ENCODE data around the gene SLC26A6. TPM values are rescaled to one million over a fixed set of nuclear protein-coding genes. Genes with fewer than 3 reads are reported as not detected.

Gene SLC26A6
- total RNA-seq, 2 experiments from 2014 or later, result 13.5 to 14.4 TPM

GRCh38 chr3:48648188-48648850, 13.1 kb upstream of the SLC26A6 start:
- Histone ChIP-seq H3K4me3 (ENCODE audit: low read length) (no peak overlapping the region), H3K27me3 (ENCODE audit: control insufficient read depth in 1 of 2, insufficient read depth in 2 of 2, low read length in 2 of 2) (no peaks in the 10 kb centered on the region), H3K36me3 (ENCODE audit: insufficient read depth, low read length) (no peaks in the 10 kb centered on the region), H3K9me3 (ENCODE audit: control insufficient read depth in 1 of 2, insufficient read depth in 1 of 2, low read length in 2 of 2) (no peaks in the 10 kb centered on the region), H3K27ac (ENCODE audit: low read depth in 1 of 2, low read length in 2 of 2) (no peak overlapping the region), H3K4me1 (ENCODE audit: insufficient read depth, low read length) (no peaks in the 10 kb centered on the region)
- ChIA-PET CTCF (no interaction called here), POLR2A (no interaction called here)
- Mint-ChIP-seq H3K4me1 (ENCODE audit: low read depth) (no peaks in the 10 kb centered on the region), H3K27me3 (no peaks in the 10 kb centered on the region), H3K36me3 (ENCODE audit: low read depth) (no peaks in the 10 kb centered on the region), H3K4me3 (no peak overlapping the region), H3K27ac (no peak overlapping the region), H3K9me3 (no peaks in the 10 kb centered on the region)
- intact Hi-C loops (cut with DNase I, micrococcal nuclease), result no loop called here
- DNase-seq, result no peak
- TF ChIP-seq, protein P1, sequence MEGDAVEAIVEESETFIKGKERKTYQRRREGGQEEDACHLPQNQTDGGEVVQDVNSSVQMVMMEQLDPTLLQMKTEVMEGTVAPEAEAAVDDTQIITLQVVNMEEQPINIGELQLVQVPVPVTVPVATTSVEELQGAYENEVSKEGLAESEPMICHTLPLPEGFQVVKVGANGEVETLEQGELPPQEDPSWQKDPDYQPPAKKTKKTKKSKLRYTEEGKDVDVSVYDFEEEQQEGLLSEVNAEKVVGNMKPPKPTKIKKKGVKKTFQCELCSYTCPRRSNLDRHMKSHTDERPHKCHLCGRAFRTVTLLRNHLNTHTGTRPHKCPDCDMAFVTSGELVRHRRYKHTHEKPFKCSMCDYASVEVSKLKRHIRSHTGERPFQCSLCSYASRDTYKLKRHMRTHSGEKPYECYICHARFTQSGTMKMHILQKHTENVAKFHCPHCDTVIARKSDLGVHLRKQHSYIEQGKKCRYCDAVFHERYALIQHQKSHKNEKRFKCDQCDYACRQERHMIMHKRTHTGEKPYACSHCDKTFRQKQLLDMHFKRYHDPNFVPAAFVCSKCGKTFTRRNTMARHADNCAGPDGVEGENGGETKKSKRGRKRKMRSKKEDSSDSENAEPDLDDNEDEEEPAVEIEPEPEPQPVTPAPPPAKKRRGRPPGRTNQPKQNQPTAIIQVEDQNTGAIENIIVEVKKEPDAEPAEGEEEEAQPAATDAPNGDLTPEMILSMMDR (IDR thresholded peaks at IDR 0.05), result no peak
- no peak for ATAC-seq (ENCODE audit: poor library complexity)

GRCh38 chr3:48647714-48648113, 12.5 kb upstream of the SLC26A6 start:
- H3K4me3 Mint-ChIP-seq, result no peak overlapping the region
- H3K27ac Mint-ChIP-seq, result no peak overlapping the region
- Histone ChIP-seq H3K36me3 (ENCODE audit: insufficient read depth, low read length) (no peaks in the 10 kb centered on the region), H3K27me3 (ENCODE audit: control insufficient read depth in 1 of 2, insufficient read depth in 2 of 2, low read length in 2 of 2) (no peaks in the 10 kb centered on the region), H3K27ac (ENCODE audit: low read depth in 1 of 2, low read length in 2 of 2) (no peak overlapping the region), H3K4me1 (ENCODE audit: insufficient read depth, low read length) (no peaks in the 10 kb centered on the region), H3K9me3 (ENCODE audit: control insufficient read depth in 1 of 2, insufficient read depth in 1 of 2, low read length in 2 of 2) (no peaks in the 10 kb centered on the region), H3K4me3 (ENCODE audit: low read length) (no peak overlapping the region)
- intact Hi-C loops (cut with DNase I, micrococcal nuclease), result no loop called here
- H3K4me1 Mint-ChIP-seq (ENCODE audit: low read depth), result no peaks in the 10 kb centered on the region
- TF ChIP-seq, protein P1 (IDR thresholded peaks at IDR 0.05), result no peak
- ATAC-seq (ENCODE audit: poor library complexity), result no peak
- POLR2A ChIA-PET, result no interaction called here
- no peak for DNase-seq
- CTCF ChIA-PET, result no interaction called here
- H3K27me3 Mint-ChIP-seq, result no peaks in the 10 kb centered on the region
- H3K9me3 Mint-ChIP-seq, result no peaks in the 10 kb centered on the region
- no peaks in the 10 kb centered on the region for H3K36me3 Mint-ChIP-seq (ENCODE audit: low read depth)

- CTCF ChIA-PET, result no interaction called here
- no peak overlapping the region for H3K4me3 Mint-ChIP-seq
- no peak overlapping the region for H3K27ac ChIP-seq (ENCODE audit: low read depth in 1 of 2, low read length in 2 of 2)
- no peak for DNase-seq
- ATAC-seq (ENCODE audit: poor library complexity), result no peak
- no peaks in the 10 kb centered on the region for H3K9me3 ChIP-seq (ENCODE audit: control insufficient read depth in 1 of 2, insufficient read depth in 1 of 2, low read length in 2 of 2)
- H3K4me3 ChIP-seq (ENCODE audit: low read length), result no peak overlapping the region
- intact Hi-C loops (cut with DNase I, micrococcal nuclease), result no loop called here
- no peaks in the 10 kb centered on the region for H3K36me3 Mint-ChIP-seq (ENCODE audit: low read depth)
- no peaks in the 10 kb centered on the region for H3K4me1 Mint-ChIP-seq (ENCODE audit: low read depth)
- no peak overlapping the region for H3K27ac Mint-ChIP-seq
- H3K9me3 Mint-ChIP-seq, result no peaks in the 10 kb centered on the region
- no peaks in the 10 kb centered on the region for H3K36me3 ChIP-seq (ENCODE audit: insufficient read depth, low read length)
- no peaks in the 10 kb centered on the region for H3K27me3 ChIP-seq (ENCODE audit: control insufficient read depth in 1 of 2, insufficient read depth in 2 of 2, low read length in 2 of 2)
- TF ChIP-seq, protein P1 (IDR thresholded peaks at IDR 0.05), result no peak
- POLR2A ChIA-PET, result no interaction called here
- no peaks in the 10 kb centered on the region for H3K4me1 ChIP-seq (ENCODE audit: insufficient read depth, low read length)
- H3K27me3 Mint-ChIP-seq, result no peaks in the 10 kb centered on the region
These were observed 9.9 kb upstream of the SLC26A6 start for GRCh38 chr3:48644898-48645760.

All from CD4-positive, alpha-beta T cell (primary cell).